Prostate gland (tissue), 2 donors: ENCODE results near the gene CLEC4M. TPM values are rescaled to one million over a fixed set of nuclear protein-coding genes. Genes with fewer than 3 reads are reported as not detected.
"Not testable (repeated sequence)": the region's sequence is repeated elsewhere in the genome, so short reads cannot be mapped to it uniquely, and the experiment has no call there.

Experiments used
- DNase-seq: peaks from one replicate; pipeline ENCODE4 v3.0.0-alpha.2; 2019; ENCODE audit warnings: low spot score
- H3K27ac ChIP-seq, 2 donors: fragments of 200-600 bp; sonication (generic); 2 replicates each; pipeline ENCODE4 v1.5.1; 2017 to 2019
- H3K27me3 ChIP-seq: fragments of 200-600 bp; sonication (generic); replicated peaks from 2 replicates; pipeline ENCODE4 v1.5.1; 2019; ENCODE audit not compliant: insufficient read depth
- H3K36me3 ChIP-seq, 2 donors: fragments of 200-600 bp; sonication (generic); 1 replicate in 1 of 2; 2 replicates in 1 of 2; pipeline versions ENCODE4 v1.5.1 to v1.8.1; 2017 to 2019
- H3K4me1 ChIP-seq: fragments of 200-600 bp; sonication (generic); replicated peaks from 2 replicates; pipeline ENCODE4 v1.5.1; 2019
- H3K4me3 ChIP-seq, 2 donors: fragments of 200-600 bp; sonication (generic); 2 replicates each; pipeline ENCODE4 v1.5.1; 2017 to 2019
- H3K9me3 ChIP-seq: fragments of 200-600 bp; sonication (generic); 2 replicates; pipeline ENCODE4 v1.5.1; 2017
- CTCF ChIP-seq, 4 experiments: fragments of 200-600 bp in 2 of 4; fragments of 450-650 bp in 2 of 4; sonication (generic) in 2 of 4; IDR thresholded peaks; 1 replicate in 3 of 4; 2 replicates in 1 of 4; pipeline ENCODE4 v1.5.1; 2016 to 2019; ENCODE audit warnings: antibody characterized with exemption in 4 of 4, mild to moderate bottlenecking in 2 of 4, moderate library complexity in 2 of 4
- POLR2A ChIP-seq: fragments of 450-650 bp; IDR thresholded peaks from one replicate; pipeline ENCODE4 v1.6.1; 2016; ENCODE audit warnings: antibody characterized with exemption, mild to moderate bottlenecking
- POLR2AphosphoS5 ChIP-seq: sonication (generic); formaldehyde crosslinking; IDR thresholded peaks from one replicate; pipeline ENCODE4 v1.6.1; 2017; ENCODE audit warnings: antibody characterized with exemption
- WGBS: methylation state at CpG from one replicate; pipeline ENCODE4 v1.1.5; 2018; 5-methylcytosine and 5-hydroxymethylcytosine counted together
- intact Hi-C: fragments of 100-400 bp; cut with DNase I; formaldehyde crosslinking; loops from one replicate; pipeline ENCODE4 v1.14.2; 2022
- total RNA-seq, 2 donors: library from RNA; depleted of rRNA; stranded (reverse); fragments of >200 nt; gene quantifications; one replicate each; pipeline ENCODE4 v1.1.0, GENCODE V29; 2016

The CLEC4M gene
- total RNA-seq, 2 donors from 2014 or later, result 11.0 TPM; not detected in 1

- TF ChIP-seq CTCF (IDR thresholded peaks at IDR 0.05), result no peak
- TF ChIP-seq POLR2AphosphoS5, result no peak
- no peak for TF ChIP-seq POLR2A
- no peak for DNase-seq
- H3K36me3 ChIP-seq, result no peaks in the 10 kb centered on the region
- H3K4me1 ChIP-seq, result no peaks in the 10 kb centered on the region
- no peaks in the 10 kb centered on the region for H3K27me3 ChIP-seq
- no peak overlapping the region for H3K27ac ChIP-seq
- H3K4me3 ChIP-seq, result no peak overlapping the region
- intact Hi-C loops, result no loop called here
- WGBS, result 65% methylated on average over 2 of the region's 2 CpGs
- no peaks in the 10 kb centered on the region for H3K9me3 ChIP-seq
These were observed 19.6 kb upstream of the CLEC4M start for GRCh38 chr19:7743425-7743841.

GRCh38 chr19:7744199-7744786 lies 18.8 kb upstream of the CLEC4M start:
- H3K36me3 ChIP-seq, result no peaks in the 10 kb centered on the region
- TF ChIP-seq CTCF (IDR thresholded peaks at IDR 0.05) (no peak), POLR2AphosphoS5 (no peak), POLR2A (no peak)
- WGBS, result 71% methylated on average over 5 of the region's 5 CpGs
- intact Hi-C loops, result no loop called here
- H3K4me1 ChIP-seq, result no peaks in the 10 kb centered on the region
- DNase-seq, result no peak
- no peak overlapping the region for H3K27ac ChIP-seq
- no peaks in the 10 kb centered on the region for H3K27me3 ChIP-seq
- no peaks in the 10 kb centered on the region for H3K9me3 ChIP-seq
- no peak overlapping the region for H3K4me3 ChIP-seq

GRCh38 chr19:7744871-7745650 lies 18.0 kb upstream of the CLEC4M start:
- no peak for TF ChIP-seq POLR2AphosphoS5
- TF ChIP-seq CTCF (IDR thresholded peaks at IDR 0.05), result no peak
- TF ChIP-seq POLR2A, result no peak
- intact Hi-C loops, result no loop called here
- no peaks in the 10 kb centered on the region for H3K4me1 ChIP-seq
- WGBS, result 69% methylated on average over 12 of the region's 12 CpGs
- no peak overlapping the region for H3K4me3 ChIP-seq
- no peaks in the 10 kb centered on the region for H3K36me3 ChIP-seq
- no peak overlapping the region for H3K27ac ChIP-seq
- H3K27me3 ChIP-seq, result no peaks in the 10 kb centered on the region
- no peaks in the 10 kb centered on the region for H3K9me3 ChIP-seq
- DNase-seq, result no peak

GRCh38 chr19:7746306-7746705 lies 16.7 kb upstream of the CLEC4M start:
- intact Hi-C loops, DNase-seq, H3K27ac ChIP-seq, H3K36me3 ChIP-seq, H3K4me3 ChIP-seq, H3K4me1 ChIP-seq, H3K9me3 ChIP-seq, H3K27me3 ChIP-seq: not testable (repeated sequence)
- 66% methylated on average over 3 of the region's 4 CpGs for WGBS

GRCh38 chr19:7746903-7747884 lies 15.8 kb upstream of the CLEC4M start, which contains the start of gene CD209:
TSS of gene CD209 (minus strand) at chr19:7747534. CDS start at chr19:7747511, 23 bp downstream.
- no peak for DNase-seq
- Histone ChIP-seq H3K27me3 (no peaks in the 10 kb centered on the region), H3K9me3 (no peaks in the 10 kb centered on the region), H3K4me3 (no peak within 1 kb of the TSS), H3K36me3 (no peaks in the 10 kb centered on the region), H3K27ac (no peak within 1 kb of the TSS), H3K4me1 (no peaks in the 10 kb centered on the region)
- intact Hi-C loops, result no loop called here
- 62% methylated on average over 7 of the region's 7 CpGs for whole genome bisulfite sequencing
- TF ChIP-seq POLR2AphosphoS5, result no peak
- no peak for TF ChIP-seq POLR2A
- TF ChIP-seq CTCF (IDR thresholded peaks at IDR 0.05), result no peak
